Chondrocyte (in vitro differentiated cells): ENCODE results near the gene ERCC6L. TPM values are rescaled to one million over a fixed set of nuclear protein-coding genes. Genes with fewer than 3 reads are reported as not detected.

Source experiments
- DNase-seq: peaks from one replicate; pipeline ENCODE4 v3.0.0; 2021; ENCODE audit warnings: mixed read lengths, low spot score
- H3K27ac Mint-ChIP-seq: one replicate; pipeline ENCODE4 v1.8.0; 2021; ENCODE audit warnings: mild to moderate bottlenecking, moderate library complexity, mixed read lengths; ENCODE audit not compliant: unreplicated experiment
- H3K27me3 Mint-ChIP-seq: 2 replicates; pipeline ENCODE4 v1.8.0; 2021; ENCODE audit warnings: low read depth, mixed read lengths
- H3K36me3 Mint-ChIP-seq: 2 replicates; pipeline ENCODE4 v1.8.0; 2021; ENCODE audit warnings: low read depth, mixed read lengths
- H3K4me1 Mint-ChIP-seq: 2 replicates; pipeline ENCODE4 v1.8.0; 2021; ENCODE audit warnings: low read depth, mild to moderate bottlenecking, mixed read lengths
- H3K4me3 Mint-ChIP-seq: one replicate; pipeline ENCODE4 v1.8.0; 2021; ENCODE audit warnings: mild to moderate bottlenecking, moderate library complexity, mixed read lengths; ENCODE audit not compliant: unreplicated experiment
- H3K9me3 Mint-ChIP-seq: 2 replicates; pipeline ENCODE4 v1.8.0; 2021; ENCODE audit warnings: low read depth, mixed read lengths
- CTCF ChIP-seq: fragments of 200-600 bp; sonication (generic); IDR thresholded peaks from 2 replicates; pipeline ENCODE4 v1.5.0; 2021; ENCODE audit warnings: antibody characterized with exemption, mild to moderate bottlenecking, moderate library complexity
- total RNA-seq: library from RNA; stranded (reverse); gene quantifications from 3 replicates; pipeline ENCODE4 v1.2.1, GENCODE V29; 2021

The ERCC6L gene
- total RNA-seq, 1 donor from 2014 or later: 0.87 TPM

GRCh38 chrX:72260448-72260847, 21.6 kb upstream of the ERCC6L start:
- Mint-ChIP-seq H3K4me3 (no peak overlapping the region), H3K36me3 (no peaks in the 10 kb centered on the region), H3K9me3 (no peaks in the 10 kb centered on the region), H3K27ac (no peak overlapping the region), H3K4me1 (peaks cover 16% of the 10 kb centered on the region), H3K27me3 (peaks cover 3% of the 10 kb centered on the region)
- no peak for TF ChIP-seq CTCF
- no peak for DNase-seq

GRCh38 chrX:72258174-72258573, 19.3 kb upstream of the ERCC6L start:
- no peak for DNase-seq
- TF ChIP-seq CTCF: no peak
- Mint-ChIP-seq H3K36me3 (no peaks in the 10 kb centered on the region), H3K9me3 (no peaks in the 10 kb centered on the region), H3K27me3 (peaks cover 9% of the 10 kb centered on the region), H3K27ac (no peak overlapping the region), H3K4me3 (no peak overlapping the region), H3K4me1 (peaks cover 17% of the 10 kb centered on the region)

- Mint-ChIP-seq H3K9me3 (no peaks in the 10 kb centered on the region), H3K36me3 (no peaks in the 10 kb centered on the region), H3K27ac (no peak overlapping the region), H3K27me3 (peaks cover 11% of the 10 kb centered on the region), H3K4me3 (no peak overlapping the region), H3K4me1 (peaks cover 17% of the 10 kb centered on the region)
- TF ChIP-seq CTCF: no peak
- DNase-seq: no peak
Observed at GRCh38 chrX:72255864-72256263, 17.0 kb upstream of the ERCC6L start.

- TF ChIP-seq CTCF: no peak
- Mint-ChIP-seq H3K9me3 (no peaks in the 10 kb centered on the region), H3K27ac (no peak overlapping the region), H3K4me3 (no peak overlapping the region), H3K27me3 (peaks cover 11% of the 10 kb centered on the region), H3K4me1 (peaks cover 17% of the 10 kb centered on the region), H3K36me3 (no peaks in the 10 kb centered on the region)
- no peak for DNase-seq
Observed at GRCh38 chrX:72255445-72255844, 16.6 kb upstream of the ERCC6L start.

- H3K36me3 Mint-ChIP-seq: no peaks in the 10 kb centered on the region
- H3K4me1 Mint-ChIP-seq: peaks cover 17% of the 10 kb centered on the region
- H3K4me3 Mint-ChIP-seq: no peak overlapping the region
- no peak overlapping the region for H3K27ac Mint-ChIP-seq
- no peak for DNase-seq
- TF ChIP-seq CTCF: no peak
- no peaks in the 10 kb centered on the region for H3K9me3 Mint-ChIP-seq
- H3K27me3 Mint-ChIP-seq: peaks cover 11% of the 10 kb centered on the region
Observed at GRCh38 chrX:72254816-72255215, 16.0 kb upstream of the ERCC6L start.
